A549 (cell line): ENCODE results near the gene ATF4.

Source experiments
- CHD2 ChIP-seq: fragments of 150-350 bp; IDR thresholded peaks from 2 replicates; pipeline ENCODE4 v1.6.1; 2014; ENCODE audit warnings: low read length; ENCODE audit not compliant: partially characterized antibody
- ZFP36 ChIP-seq: fragments of 450-650 bp; IDR thresholded peaks from 2 replicates; pipeline ENCODE4 v1.6.1; 2014; ENCODE audit warnings: borderline replicate concordance; ENCODE audit not compliant: partially characterized antibody

GRCh38 chr22:39481595-39481994, 38.8 kb upstream of the ATF4 start:
- TF ChIP-seq ZFP36 (no peak), CHD2 (no peak)
